GM21619 (cell line): ENCODE measurements around the gene NDUFC2.
"Not testable (repeated sequence)": the region's sequence is repeated elsewhere in the genome, so short reads cannot be mapped to it uniquely, and the experiment has no call there.

Experiments used
- ATAC-seq: cut with Tn5 transposase; IDR thresholded peaks from one replicate; pipeline ENCODE4 v1.9.1; 2021; ENCODE audit not compliant: unreplicated experiment

NDUFC2 gene

DNA sequence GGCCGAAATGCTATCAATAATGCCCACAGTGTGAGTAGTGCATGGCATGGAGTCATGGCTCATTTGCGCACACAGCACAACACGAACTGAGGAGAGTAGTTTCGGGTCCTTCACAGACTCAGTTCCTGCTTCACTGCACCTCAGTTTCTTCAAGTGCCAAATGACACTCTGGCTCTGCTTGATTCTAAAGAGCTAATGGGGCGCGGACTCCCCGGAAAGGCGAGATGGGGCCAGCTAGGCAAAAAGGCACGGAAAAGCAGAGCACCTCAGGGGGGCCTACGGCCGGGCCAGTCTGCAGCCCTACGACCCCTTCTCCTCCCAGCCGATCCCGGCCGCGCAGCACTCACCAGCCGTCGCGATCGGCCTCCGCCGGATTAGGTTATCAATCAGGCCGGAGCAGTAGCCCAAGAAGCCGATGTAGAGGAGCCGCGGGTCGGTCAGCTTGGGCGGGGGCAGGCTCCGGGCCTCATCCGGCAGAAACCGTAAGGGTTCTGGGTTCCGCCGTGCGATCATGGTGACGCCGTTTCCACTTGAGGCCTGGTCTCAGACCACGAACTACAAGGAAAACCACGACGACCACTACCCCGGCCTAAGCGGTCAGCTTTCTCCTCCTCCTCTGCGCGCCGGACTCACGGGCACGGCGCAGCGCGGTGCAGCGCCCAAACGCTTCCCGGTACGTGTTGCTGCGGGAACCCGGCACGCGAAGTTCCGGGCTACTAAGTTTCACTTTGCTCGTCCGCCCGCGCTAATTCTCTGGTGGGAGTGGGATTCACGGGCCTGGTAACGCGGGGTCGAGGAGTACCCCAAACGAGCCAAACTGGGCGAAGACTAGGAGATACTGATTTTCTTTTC lies at the start of gene NDUFC2:
Gene NDUFC2 (minus strand): TSS at position 631 of the 852 bp plus-strand sequence. CDS start 118 bp downstream, at position 513.
- peak; percentile 72 for ATAC-seq

DNA sequence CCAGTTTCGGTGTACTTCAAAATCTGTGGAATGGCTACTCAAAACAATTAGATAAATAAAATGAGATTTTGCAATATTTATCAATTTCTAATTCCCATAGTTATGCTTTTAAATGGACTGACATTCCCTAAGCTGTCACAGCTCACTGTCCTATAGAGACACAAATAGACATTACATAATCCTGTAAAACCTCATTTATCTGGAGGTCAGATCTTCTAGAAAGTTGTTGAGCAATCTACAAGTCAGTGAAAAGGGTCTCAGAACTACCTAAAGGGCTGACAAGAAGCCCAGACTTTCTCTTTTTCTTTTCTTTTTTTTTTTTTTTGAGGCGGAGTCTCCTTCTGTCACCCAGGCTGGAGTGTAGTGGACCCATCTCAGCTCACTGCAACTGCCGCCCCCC lies 47.7 kb upstream of the NDUFC2 start:
- ATAC-seq = no peak

DNA sequence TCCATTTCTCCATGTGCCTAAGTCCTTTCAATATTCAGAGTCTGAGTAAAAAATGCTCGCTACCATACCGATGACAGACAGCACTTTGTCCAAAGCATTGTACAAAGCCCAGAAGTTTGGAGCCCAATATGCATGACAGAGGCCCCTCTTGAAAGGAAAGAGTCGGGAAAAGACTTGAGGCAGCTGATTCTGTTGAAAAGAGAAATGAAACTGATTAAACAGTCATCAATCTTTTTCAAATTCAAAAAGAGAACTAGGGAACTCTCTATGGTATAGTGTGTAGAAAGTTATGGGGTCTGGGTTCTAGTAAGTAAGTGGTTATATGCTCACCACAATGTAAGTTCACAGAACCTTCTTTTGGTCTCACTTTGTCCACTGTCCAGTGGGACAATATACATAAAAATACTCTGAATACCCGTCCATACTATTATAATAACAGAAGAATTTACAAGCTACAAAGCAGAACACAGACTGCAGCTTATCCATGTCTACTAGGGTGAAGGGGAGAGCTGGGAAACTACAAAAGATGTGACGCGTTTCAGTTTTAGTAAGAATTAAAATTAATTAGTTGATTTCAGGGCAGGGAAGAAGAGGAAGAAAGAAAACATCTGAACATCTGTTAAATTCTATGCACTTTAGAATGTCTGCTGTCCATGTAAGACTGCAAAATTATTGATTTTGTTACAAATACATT lies 33.1 kb upstream of the NDUFC2 start:
- peak; percentile 56 for ATAC-seq

DNA sequence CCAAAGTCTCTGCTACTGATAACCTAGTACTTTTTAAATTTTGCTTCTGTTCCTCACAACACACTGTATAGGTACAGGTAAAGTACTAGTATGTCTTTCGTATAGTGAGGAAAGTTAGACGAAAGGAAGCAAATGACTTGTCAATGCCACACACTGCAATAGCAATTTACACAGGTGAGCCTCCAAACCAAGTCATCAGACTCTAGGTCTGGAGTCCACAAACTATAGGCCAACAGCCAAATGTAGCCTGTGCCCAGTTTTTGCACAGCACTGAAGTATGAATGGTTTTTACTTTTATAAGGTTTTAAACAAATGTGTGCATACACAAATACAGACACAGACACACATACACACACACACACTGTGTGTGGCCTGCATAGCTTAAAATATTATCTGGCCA lies 31.6 kb upstream of the NDUFC2 start:
- no peak for ATAC-seq

DNA sequence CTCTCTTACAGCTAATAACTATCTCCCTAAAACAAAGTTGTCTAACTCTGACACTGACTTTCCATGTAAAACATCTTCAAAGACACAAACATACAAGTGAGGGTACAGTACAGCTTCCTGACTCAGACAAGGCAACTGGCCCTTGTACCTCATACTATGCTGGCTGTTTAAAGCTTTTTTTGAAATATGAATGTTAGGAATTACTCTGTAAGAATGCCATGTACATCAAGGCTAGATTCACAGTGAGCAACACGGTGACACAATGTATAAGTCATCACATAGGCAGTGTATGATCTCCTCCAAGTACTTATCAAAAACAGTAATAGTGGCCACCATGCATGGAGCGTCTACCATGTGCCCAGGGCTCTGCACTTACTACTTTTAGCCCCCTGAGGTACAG lies 31.2 kb upstream of the NDUFC2 start:
- no peak for ATAC-seq

DNA sequence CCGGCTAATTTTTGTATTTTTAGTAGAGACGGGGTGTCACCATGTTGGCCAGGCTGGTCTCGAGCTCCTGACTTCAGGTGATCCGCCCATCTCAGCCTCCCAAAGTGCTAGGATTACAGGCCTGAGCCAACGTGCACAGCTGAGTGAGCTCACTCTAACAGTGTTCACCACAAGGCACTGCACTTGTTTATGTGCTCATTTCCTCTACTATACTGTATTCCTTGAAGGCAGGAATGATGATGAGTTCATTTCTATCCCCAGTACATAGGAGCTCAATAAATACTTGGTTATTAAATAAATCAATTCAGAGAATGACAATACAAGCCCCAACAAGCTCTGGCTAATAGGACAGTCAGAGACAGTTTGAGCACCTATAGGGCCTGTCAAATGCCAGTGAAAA lies 30.7 kb upstream of the NDUFC2 start:
- no peak for ATAC-seq

DNA sequence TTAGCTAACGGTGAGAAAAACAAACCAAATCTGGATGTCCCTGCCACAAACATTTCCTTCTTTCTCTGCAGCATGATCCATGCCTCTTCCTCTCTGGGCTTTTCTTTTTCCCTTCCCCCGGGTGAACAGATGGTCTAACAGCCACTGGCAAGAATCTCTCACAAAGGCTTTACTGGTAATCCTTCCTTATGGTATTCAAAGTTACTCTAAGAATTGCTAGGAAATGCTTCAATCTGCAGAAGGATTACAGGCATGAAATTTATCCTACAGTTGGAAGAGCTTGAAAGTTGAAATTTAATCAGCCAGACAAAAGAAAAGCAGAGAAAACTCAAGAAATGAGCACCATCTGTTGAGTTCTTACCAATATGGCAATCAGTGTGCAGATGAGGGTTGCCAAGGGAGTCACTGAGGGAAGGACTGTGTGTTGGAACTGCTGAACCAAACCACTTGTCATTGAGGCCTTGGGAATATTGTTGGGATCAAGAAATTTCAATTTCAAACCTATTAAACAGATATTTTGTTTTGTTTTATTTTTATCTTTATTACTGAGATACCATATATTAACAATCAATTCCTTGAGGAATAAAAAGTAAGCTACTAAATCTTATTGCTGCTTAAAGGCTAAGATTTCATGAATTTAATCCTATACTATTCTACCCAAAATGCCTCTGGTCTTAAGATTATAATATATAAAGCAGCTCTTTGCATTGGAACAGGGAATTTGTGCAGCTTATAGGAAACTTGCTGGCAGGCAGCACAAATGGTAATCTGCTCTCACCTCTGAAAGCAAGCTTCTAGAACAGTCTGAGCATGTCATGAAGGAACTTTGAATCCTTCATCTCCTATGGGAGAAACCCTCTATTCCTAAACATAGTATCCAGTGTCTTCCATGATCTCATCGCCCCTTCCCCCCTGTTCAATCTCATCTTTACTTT lies 29.7 kb upstream of the NDUFC2 start:
- no peak for ATAC-seq

DNA sequence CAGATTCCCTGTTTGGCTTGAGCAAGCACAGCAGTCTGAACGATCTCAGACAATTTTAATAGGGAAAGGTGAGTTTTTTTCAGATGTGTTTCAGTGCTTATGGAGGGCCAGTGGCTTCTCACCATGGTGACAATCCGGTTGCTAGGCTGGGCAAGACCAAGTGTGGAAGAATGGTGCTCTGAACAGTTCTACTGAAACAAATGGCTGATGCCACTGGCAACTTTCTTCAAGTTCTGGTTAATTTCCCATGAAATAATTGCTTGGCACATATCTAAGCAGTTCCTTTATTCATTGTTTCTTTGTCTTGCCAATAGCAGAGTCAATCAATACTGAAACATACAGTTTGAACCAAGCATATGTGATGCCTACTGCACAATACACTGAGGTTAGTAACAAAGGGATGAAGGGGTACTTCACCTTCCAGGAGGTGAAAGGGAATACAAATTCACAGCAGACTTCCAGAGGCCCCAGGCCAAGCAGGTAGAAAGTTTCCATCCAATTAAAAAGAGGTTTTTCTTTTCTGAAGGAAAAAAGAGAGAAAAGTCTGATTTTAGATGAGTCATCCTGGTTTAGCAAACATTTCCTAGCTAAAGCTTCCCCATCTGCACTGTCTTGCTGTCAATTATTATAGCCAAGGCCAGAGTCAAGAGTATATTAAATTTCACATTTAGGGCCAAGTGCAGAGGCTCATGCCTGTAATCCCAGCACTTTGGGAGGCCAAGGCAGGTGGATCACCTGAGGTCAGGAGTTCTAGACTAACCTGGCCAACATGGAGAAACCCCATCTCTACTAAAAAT lies 21.2 kb upstream of the NDUFC2 start:
- no peak for ATAC-seq

DNA sequence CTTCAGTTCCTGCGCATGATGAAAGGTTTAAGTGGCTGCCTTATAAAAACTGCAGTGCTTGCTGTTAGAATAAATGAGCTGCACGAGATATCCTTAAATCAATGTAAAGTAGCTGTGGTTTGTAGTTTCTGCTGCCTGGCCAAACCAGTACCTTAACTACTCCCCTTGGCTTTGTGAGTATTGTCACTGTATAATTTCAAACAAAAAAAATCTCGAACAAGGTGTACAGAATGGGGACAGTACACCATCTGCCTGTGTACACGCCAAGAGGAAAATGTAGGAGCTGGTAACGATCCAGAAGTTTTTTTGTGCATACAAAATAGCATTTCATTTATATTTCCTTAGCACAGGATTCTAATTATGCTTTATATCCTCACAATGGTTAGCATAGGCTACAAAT lies 20.6 kb upstream of the NDUFC2 start:
- ATAC-seq = no peak

DNA sequence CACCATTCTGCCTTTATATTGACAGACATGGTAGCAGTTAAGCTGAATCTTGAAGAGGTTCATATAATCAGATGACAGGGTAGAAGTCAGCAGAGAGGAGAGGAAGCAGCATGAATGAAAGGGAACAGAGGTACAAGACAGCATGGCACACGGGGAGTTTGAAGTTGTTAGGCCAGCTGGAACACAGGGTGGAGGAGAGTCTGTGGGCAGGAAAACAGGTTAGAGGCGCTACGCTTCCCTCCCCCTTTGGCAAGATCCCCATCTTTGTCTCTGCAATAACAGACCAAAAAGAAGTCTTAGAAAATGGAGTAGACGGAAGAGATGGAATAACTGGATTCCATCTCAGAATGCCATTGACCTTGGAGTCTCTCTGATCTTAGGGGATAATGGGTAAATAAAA lies 20.0 kb upstream of the NDUFC2 start:
- ATAC-seq = no peak

DNA sequence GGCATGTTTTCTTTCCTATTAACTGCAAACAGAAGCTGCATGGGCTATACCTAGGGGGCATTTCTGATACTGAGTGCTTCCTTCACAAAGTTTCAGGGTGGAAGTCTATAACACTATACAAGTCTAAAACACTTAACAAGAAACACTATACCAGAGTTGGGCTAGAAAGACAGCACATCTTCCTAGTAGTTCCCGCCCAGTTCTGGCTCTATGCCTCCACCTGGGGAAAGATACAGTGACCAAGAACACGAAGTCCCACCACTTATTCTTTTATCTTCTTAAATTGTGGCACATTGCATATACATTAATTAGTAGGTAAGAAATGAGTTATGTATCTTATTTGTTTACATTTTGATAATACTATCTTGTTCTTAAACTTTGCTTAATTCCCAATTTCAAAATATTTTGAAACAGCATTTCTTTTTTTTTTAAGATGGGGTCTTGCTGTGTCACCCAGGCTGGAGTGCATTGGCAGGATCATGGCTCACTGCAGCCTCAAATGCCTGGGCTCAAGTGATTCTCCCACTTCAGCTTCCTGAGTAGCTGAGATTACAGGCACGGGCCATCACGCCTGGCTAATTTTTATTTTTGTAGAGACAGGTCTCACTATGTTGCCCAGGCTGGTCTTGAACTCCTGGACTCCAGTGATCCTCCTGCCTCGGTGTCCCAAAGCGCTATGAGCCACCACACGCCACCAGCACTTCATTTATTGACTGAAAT lies 18.2 kb upstream of the NDUFC2 start:
- ATAC-seq = no peak

DNA sequence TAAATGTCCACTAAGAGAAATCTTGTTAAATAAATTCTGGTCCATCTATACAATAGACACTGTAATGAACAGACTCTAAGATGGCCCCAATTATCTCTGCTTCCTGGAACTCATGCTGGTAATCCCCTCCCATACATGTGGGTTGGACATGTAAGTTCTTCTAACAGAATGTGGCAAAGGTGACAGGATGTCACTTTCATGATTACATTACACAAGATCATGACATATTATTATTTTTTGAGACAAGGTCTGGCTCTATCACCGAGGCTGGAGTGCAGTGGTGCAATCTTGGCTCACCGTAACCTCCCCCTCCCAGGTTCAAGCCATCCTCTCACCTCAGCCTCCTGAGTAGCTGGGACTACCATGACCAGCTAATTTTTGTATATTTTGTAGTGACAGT lies 14.6 kb upstream of the NDUFC2 start:
- ATAC-seq = no peak

DNA sequence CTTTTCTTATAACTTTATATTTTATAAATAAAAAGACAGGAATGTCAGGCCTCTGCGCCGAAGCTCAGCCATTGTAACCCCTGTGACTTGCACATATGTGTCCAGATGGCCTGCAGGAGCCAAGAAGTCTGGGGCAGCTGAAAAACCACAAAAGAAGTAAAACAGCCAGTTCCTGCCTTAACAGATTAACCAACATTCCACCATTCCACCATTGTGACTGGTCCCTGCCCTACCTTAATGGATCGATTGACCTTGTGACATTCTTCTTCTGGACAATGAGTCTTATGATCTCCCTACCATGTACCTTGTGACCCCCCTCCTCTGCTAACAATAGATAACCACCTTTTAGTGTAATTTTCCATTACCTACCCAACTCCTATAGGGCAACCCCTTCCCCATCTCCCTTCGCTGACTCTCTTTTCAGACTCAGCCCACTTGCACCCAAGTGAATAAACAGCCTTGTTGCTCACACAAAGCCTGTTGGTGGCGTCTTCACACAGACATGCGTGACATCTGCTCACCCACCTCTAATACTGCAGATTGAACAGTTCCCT lies 6.9 kb upstream of the NDUFC2 start:
- not testable (repeated sequence) for ATAC-seq

DNA sequence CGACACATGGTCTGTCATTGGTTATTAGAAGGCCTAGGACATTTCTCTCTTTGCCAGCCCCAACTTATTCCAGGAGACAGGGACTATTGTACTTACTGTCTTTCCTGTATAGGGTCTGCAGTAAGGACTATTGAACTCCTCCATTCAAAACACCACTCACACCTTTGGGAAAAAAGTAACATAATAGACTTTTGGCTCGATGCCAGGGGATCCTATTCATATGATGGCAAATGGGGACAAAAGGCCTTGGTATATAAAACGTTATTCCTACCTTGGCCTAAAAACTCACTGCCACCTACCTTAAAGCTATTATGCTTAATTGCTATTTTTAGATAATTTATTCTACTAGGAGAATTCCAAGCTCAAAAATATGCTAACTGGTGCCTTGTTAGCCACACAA lies 6.3 kb upstream of the NDUFC2 start:
- no peak for ATAC-seq

DNA sequence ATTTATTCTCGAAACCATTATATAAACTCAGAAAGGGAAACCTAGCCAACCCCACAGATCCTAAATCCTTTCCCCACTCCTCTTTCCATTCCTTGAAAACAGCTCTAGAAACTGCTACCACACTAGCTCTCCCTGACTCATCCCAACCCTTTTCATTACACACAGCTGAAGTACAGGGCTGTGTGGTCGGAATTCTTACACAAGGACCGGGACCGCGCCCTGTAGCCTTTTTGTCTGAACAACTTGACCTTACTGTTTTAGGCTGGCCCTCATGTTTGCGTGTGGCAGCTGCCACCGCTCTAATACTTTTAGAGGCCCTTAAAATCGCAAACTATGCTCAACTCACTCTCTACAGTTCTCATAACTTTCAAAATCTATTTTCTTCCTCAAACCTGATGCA lies 4.8 kb upstream of the NDUFC2 start:
- ATAC-seq = not testable (repeated sequence)

DNA sequence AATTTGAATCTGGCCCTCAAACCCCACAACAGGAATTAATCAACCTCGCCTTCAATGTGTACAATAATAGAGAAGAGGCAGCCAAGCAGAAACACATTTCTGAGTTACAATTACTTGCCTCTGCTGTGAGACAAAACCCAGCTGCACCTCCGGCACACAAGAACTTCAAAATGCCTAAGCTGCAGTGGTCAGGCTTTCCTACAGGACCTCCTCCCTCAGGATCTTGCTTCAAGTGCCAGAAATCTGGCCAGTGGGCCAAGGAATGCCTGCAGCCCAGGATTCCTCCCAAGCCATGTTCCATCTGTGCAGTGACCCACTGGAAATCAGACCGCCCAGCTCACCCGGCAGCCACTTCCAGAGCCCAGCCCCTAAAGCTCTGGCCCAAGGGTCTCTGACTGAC lies 3.4 kb upstream of the NDUFC2 start:
- ATAC-seq = no peak

DNA sequence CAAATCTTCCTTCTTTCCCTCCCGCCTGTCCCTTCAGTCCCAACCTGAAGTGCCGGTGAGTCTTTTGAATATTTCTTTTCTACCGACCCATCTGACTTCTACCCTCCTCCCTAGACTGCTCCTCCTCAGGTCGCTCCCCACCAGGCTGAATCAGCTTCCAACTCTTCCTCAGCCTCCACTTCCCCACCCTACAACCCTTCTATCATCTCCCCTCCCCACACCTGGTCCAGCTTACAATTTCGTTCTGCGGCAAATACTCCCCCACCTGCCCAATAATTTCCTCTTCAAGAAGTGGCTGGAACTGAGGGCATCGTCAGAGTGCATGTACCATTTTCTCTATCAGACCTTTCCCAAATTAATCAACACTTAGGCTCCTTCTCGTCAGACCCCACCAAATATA lies 2.5 kb upstream of the NDUFC2 start:
- ATAC-seq = no peak

DNA sequence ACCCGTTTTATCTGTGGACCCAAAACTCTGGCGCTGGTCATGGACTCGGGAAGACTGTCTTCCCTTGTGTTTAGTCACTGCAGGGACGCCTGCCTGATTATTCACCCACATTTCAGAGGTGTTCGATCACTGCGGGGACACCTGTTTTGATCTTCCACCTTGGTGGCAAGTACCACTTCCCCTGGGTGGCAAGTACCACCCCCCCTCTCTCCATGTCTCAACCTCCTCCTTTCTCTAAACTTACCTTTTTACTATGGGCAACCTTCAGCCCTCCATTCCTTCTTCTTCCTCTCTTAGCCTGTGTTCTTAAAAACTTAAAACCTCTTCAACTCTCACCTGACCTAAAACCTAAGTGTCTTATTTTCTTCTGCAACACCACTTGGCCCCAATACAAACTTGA lies 1.9 kb upstream of the NDUFC2 start:
- no peak for ATAC-seq

DNA sequence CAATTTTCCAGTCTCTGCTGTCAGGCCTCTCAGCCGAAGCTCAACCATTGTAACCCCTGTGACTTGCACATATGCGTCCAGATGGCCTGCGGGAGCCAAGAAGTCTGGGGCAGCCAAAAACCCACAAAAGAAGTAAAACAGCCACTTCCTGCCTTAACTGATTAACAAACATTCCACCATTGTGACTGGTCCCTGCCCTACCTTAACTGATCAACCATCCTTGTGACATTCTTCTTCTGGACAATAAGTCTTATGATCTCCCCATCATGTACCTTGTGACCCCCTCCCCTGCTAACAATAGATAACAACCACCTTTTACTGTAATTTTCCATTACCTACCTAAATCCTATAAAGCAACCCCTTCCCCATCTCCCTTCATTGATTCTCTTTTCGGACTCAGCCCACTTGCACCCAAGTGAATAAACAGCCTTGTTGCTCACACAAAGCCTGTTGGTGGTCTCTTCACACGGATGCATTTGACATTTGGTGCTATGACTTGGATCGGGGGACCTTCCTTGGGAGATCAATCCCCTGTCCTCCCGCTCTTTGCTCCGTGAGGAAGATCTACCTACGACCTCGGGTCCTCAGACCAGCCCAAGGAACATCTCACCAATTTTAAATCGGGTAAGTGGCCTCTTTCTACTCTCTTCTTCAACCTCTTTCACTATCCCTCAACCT lies 1.3 kb upstream of the NDUFC2 start:
- ATAC-seq = no peak
